Chondrocyte (in vitro differentiated cells): ENCODE results near the gene LDLRAD4. TPM values are rescaled to one million over a fixed set of nuclear protein-coding genes. Genes with fewer than 3 reads are reported as not detected.
"Not testable (repeated sequence)": the region's sequence is repeated elsewhere in the genome, so short reads cannot be mapped to it uniquely, and the experiment has no call there.

Experiments used
- DNase-seq: peaks from one replicate; pipeline ENCODE4 v3.0.0; 2021; ENCODE audit warnings: mixed read lengths, low spot score
- H3K27ac Mint-ChIP-seq: one replicate; pipeline ENCODE4 v1.8.0; 2021; ENCODE audit warnings: mild to moderate bottlenecking, moderate library complexity, mixed read lengths; ENCODE audit not compliant: unreplicated experiment
- H3K27me3 Mint-ChIP-seq: 2 replicates; pipeline ENCODE4 v1.8.0; 2021; ENCODE audit warnings: low read depth, mixed read lengths
- H3K36me3 Mint-ChIP-seq: 2 replicates; pipeline ENCODE4 v1.8.0; 2021; ENCODE audit warnings: low read depth, mixed read lengths
- H3K4me1 Mint-ChIP-seq: 2 replicates; pipeline ENCODE4 v1.8.0; 2021; ENCODE audit warnings: low read depth, mild to moderate bottlenecking, mixed read lengths
- H3K4me3 Mint-ChIP-seq: one replicate; pipeline ENCODE4 v1.8.0; 2021; ENCODE audit warnings: mild to moderate bottlenecking, moderate library complexity, mixed read lengths; ENCODE audit not compliant: unreplicated experiment
- H3K9me3 Mint-ChIP-seq: 2 replicates; pipeline ENCODE4 v1.8.0; 2021; ENCODE audit warnings: low read depth, mixed read lengths
- CTCF ChIP-seq: fragments of 200-600 bp; sonication (generic); IDR thresholded peaks from 2 replicates; pipeline ENCODE4 v1.5.0; 2021; ENCODE audit warnings: antibody characterized with exemption, mild to moderate bottlenecking, moderate library complexity
- total RNA-seq: library from RNA; stranded (reverse); gene quantifications from 3 replicates; pipeline ENCODE4 v1.2.1, GENCODE V29; 2021

LDLRAD4 gene
- total RNA-seq, 1 donor from 2014 or later = 80.5 TPM

GRCh38 chr18:13606604-13607254 lies 388.2 kb downstream of the LDLRAD4 start:
- peaks cover 2% of the 10 kb centered on the region for H3K36me3 Mint-ChIP-seq
- TF ChIP-seq CTCF = no peak
- no peaks in the 10 kb centered on the region for H3K27me3 Mint-ChIP-seq
- no peak for DNase-seq
- H3K27ac Mint-ChIP-seq = no peak overlapping the region
- H3K4me3 Mint-ChIP-seq = no peak overlapping the region
- peaks cover 2% of the 10 kb centered on the region for H3K9me3 Mint-ChIP-seq
- H3K4me1 Mint-ChIP-seq = peaks cover 19% of the 10 kb centered on the region

- H3K4me1 Mint-ChIP-seq = peaks cover 32% of the 10 kb centered on the region
- not testable (repeated sequence) for DNase-seq, H3K36me3 Mint-ChIP-seq, H3K4me3 Mint-ChIP-seq, H3K27ac Mint-ChIP-seq, H3K27me3 Mint-ChIP-seq, H3K9me3 Mint-ChIP-seq
These were observed 389.5 kb downstream of the LDLRAD4 start for GRCh38 chr18:13608024-13608562.

- no peak for TF ChIP-seq CTCF
- H3K27me3 Mint-ChIP-seq = no peaks in the 10 kb centered on the region
- no peaks in the 10 kb centered on the region for H3K9me3 Mint-ChIP-seq
- no peak overlapping the region for H3K4me3 Mint-ChIP-seq
- peaks cover 40% of the 10 kb centered on the region for H3K4me1 Mint-ChIP-seq
- no peak for DNase-seq
- H3K27ac Mint-ChIP-seq = no peak overlapping the region
- H3K36me3 Mint-ChIP-seq = no peaks in the 10 kb centered on the region
These were observed 390.4 kb downstream of the LDLRAD4 start for GRCh38 chr18:13608791-13609532.

- Mint-ChIP-seq H3K4me1 (peaks cover 57% of the 10 kb centered on the region), H3K36me3 (no peaks in the 10 kb centered on the region), H3K27me3 (no peaks in the 10 kb centered on the region), H3K4me3 (peak overlapping the region; percentile 20), H3K27ac (peak overlapping the region; percentile 71), H3K9me3 (no peaks in the 10 kb centered on the region)
- no peak for TF ChIP-seq CTCF
- DNase-seq = no peak
These were observed 392.1 kb downstream of the LDLRAD4 start for GRCh38 chr18:13610555-13611141.

GRCh38 chr18:13611142-13611600 lies 392.6 kb downstream of the LDLRAD4 start:
- H3K4me1 Mint-ChIP-seq = peaks cover 62% of the 10 kb centered on the region
- TF ChIP-seq CTCF = peak; percentile 31
- H3K27me3 Mint-ChIP-seq = no peaks in the 10 kb centered on the region
- peak overlapping the region; percentile 20 for H3K4me3 Mint-ChIP-seq
- no peaks in the 10 kb centered on the region for H3K36me3 Mint-ChIP-seq
- peak overlapping the region; percentile 71 for H3K27ac Mint-ChIP-seq
- DNase-seq = no peak
- no peaks in the 10 kb centered on the region for H3K9me3 Mint-ChIP-seq
